Prostate gland (tissue), 2 donors: Measurements from ENCODE around the gene CLEC1B.

Source experiments
- CTCF ChIP-seq, 4 experiments: fragments of 200-600 bp in 2 of 4; fragments of 450-650 bp in 2 of 4; sonication (generic) in 2 of 4; IDR thresholded peaks; 1 replicate in 3 of 4; 2 replicates in 1 of 4; pipeline ENCODE4 v1.5.1; 2016 to 2019; ENCODE audit warnings: antibody characterized with exemption in 4 of 4, mild to moderate bottlenecking in 2 of 4, moderate library complexity in 2 of 4
- POLR2A ChIP-seq: fragments of 450-650 bp; IDR thresholded peaks from one replicate; pipeline ENCODE4 v1.6.1; 2016; ENCODE audit warnings: antibody characterized with exemption, mild to moderate bottlenecking

GRCh38 chr12:10018386-10018785 is 19.5 kb upstream of the CLEC1B start:
- TF ChIP-seq CTCF (IDR thresholded peaks at IDR 0.05) (no peak), POLR2A (no peak)
